Mesenchymal stem cell (in vitro differentiated cells and primary cell): ENCODE results near the gene ALPK3.

Source experiments
- DNase-seq: peaks from one replicate; pipeline ENCODE4 v3.0.0-alpha.2; 2013
- H2AFZ ChIP-seq: one replicate; pipeline ENCODE4 v1.6.1; 2013; ENCODE audit warnings: low read depth, mild to moderate bottlenecking, control low read depth, inconsistent platforms, low read length, moderate library complexity
- H2AK5ac ChIP-seq: 2 replicates; pipeline ENCODE4 v1.6.1; 2013; ENCODE audit warnings: low read length, moderate library complexity, mild to moderate bottlenecking, inconsistent platforms; ENCODE audit not compliant: severe bottlenecking
- H2BK120ac ChIP-seq: one replicate; pipeline ENCODE4 v1.6.1; 2013; ENCODE audit warnings: low read depth, mild to moderate bottlenecking, inconsistent platforms, low read length, moderate library complexity
- H2BK12ac ChIP-seq, 2 experiments: one replicate each; pipeline ENCODE4 v1.6.1; 2013; ENCODE audit warnings: inconsistent platforms in 2 of 2, low read length in 2 of 2, mild to moderate bottlenecking in 2 of 2, moderate library complexity in 2 of 2, control low read depth in 1 of 2
- H2BK15ac ChIP-seq: one replicate; pipeline ENCODE4 v1.6.1; 2013; ENCODE audit warnings: mild to moderate bottlenecking, low read depth, inconsistent platforms; ENCODE audit not compliant: poor library complexity, severe bottlenecking
- H2BK5ac ChIP-seq: 2 replicates; pipeline ENCODE4 v1.6.1; 2013; ENCODE audit warnings: low read depth, mild to moderate bottlenecking, low read length, control low read depth, inconsistent platforms; ENCODE audit not compliant: poor library complexity, severe bottlenecking
- H3K14ac ChIP-seq, 2 experiments: one replicate each; pipeline ENCODE4 v1.6.1; 2013; ENCODE audit warnings: inconsistent platforms in 2 of 2, low read length in 2 of 2, control low read depth in 1 of 2, mild to moderate bottlenecking in 1 of 2, moderate library complexity in 1 of 2
- H3K18ac ChIP-seq, 2 experiments: one replicate each; pipeline ENCODE4 v1.6.1; 2013; ENCODE audit warnings: inconsistent platforms in 2 of 2, low read length in 2 of 2, control low read depth in 1 of 2, low read depth in 1 of 2, mild to moderate bottlenecking in 1 of 2
- H3K23ac ChIP-seq, 2 experiments: one replicate each; pipeline ENCODE4 v1.6.1; 2013; ENCODE audit warnings: inconsistent platforms in 2 of 2, low read length in 2 of 2, mild to moderate bottlenecking in 2 of 2, moderate library complexity in 2 of 2, control low read depth in 1 of 2
- H3K27ac ChIP-seq: 2 replicates; pipeline ENCODE4 v1.5.1; 2013; ENCODE audit warnings: mild to moderate bottlenecking, moderate library complexity, low read length, control low read depth, inconsistent platforms; ENCODE audit not compliant: poor library complexity, severe bottlenecking
- H3K27me3 ChIP-seq, 2 experiments: 2 replicates each; pipeline versions ENCODE4 v1.6.1 to v1.7.0; 2013; ENCODE audit warnings: low read length in 2 of 2, mild to moderate bottlenecking in 2 of 2, moderate library complexity in 2 of 2, control low read depth in 1 of 2, inconsistent platforms in 1 of 2; ENCODE audit not compliant: control insufficient read depth in 1 of 2, insufficient read depth in 1 of 2
- H3K36me3 ChIP-seq, 2 experiments: 2 replicates each; pipeline versions ENCODE4 v1.6.1 to v1.7.0; 2013; ENCODE audit warnings: low read length in 2 of 2, control low read depth in 1 of 2, inconsistent platforms in 1 of 2, low read depth in 1 of 2, mild to moderate bottlenecking in 1 of 2; ENCODE audit not compliant: insufficient read depth in 2 of 2, control insufficient read depth in 1 of 2
- H3K4ac ChIP-seq, 2 experiments: one replicate each; pipeline ENCODE4 v1.6.1; 2013; ENCODE audit warnings: inconsistent platforms in 2 of 2, low read length in 2 of 2, mild to moderate bottlenecking in 2 of 2, moderate library complexity in 2 of 2, control low read depth in 1 of 2, low read depth in 1 of 2
- H3K4me1 ChIP-seq: 2 replicates; pipeline ENCODE4 v1.6.1; 2013; ENCODE audit warnings: low read depth, low read length, control low read depth; ENCODE audit not compliant: control insufficient read depth, insufficient read depth
- H3K4me2 ChIP-seq: 2 replicates; pipeline ENCODE4 v1.6.1; 2013; ENCODE audit warnings: low read length, mild to moderate bottlenecking, inconsistent platforms; ENCODE audit not compliant: poor library complexity, severe bottlenecking
- H3K4me3 ChIP-seq, 2 experiments: 2 replicates each; pipeline versions ENCODE4 v1.5.1 to v1.7.0; 2013; ENCODE audit warnings: low read length in 2 of 2, mild to moderate bottlenecking in 2 of 2, control low read depth in 1 of 2, low read depth in 1 of 2; ENCODE audit not compliant: insufficient read depth in 1 of 2
- H3K79me1 ChIP-seq: replicated peaks from 2 replicates; pipeline ENCODE4 v1.6.1; 2013; ENCODE audit warnings: mild to moderate bottlenecking, control low read depth, low read length, inconsistent platforms; ENCODE audit not compliant: poor library complexity, severe bottlenecking
- H3K9ac ChIP-seq: 2 replicates; pipeline ENCODE4 v1.7.0; 2013; ENCODE audit warnings: mild to moderate bottlenecking, low read length, moderate library complexity
- H3K9me3 ChIP-seq: 2 replicates; pipeline ENCODE4 v1.7.0; 2013; ENCODE audit warnings: mild to moderate bottlenecking, low read length; ENCODE audit not compliant: control insufficient read depth
- H4K8ac ChIP-seq: one replicate; pipeline ENCODE4 v1.6.1; 2013; ENCODE audit warnings: inconsistent platforms, mild to moderate bottlenecking, low read length, moderate library complexity
- H4K91ac ChIP-seq: one replicate; pipeline ENCODE4 v1.6.1; 2013; ENCODE audit warnings: mild to moderate bottlenecking, low read length, inconsistent platforms
- WGBS: methylation state at CpG from one replicate; pipeline ENCODE4 v1.1.7; 2013; ENCODE audit warnings: mixed read lengths; 5-methylcytosine and 5-hydroxymethylcytosine counted together

ALPK3 gene

GRCh38 chr15:84909782-84910181, 92.6 kb downstream of the ALPK3 start:
- Histone ChIP-seq H3K9me3 (no peaks in the 10 kb centered on the region), H3K18ac (no peak overlapping the region), H2AK5ac (peak overlapping the region; percentile 33), H3K14ac (no peak overlapping the region), H3K4me1 (peaks cover 29% of the 10 kb centered on the region), H4K91ac (no peak overlapping the region), H3K27me3 (no peaks in the 10 kb centered on the region), H3K79me1 (no peaks in the 10 kb centered on the region), H3K4me2 (no peak overlapping the region), H3K4me3 (no peak overlapping the region), H2BK12ac (no peak overlapping the region), H3K27ac (no peak overlapping the region), H2BK120ac (no peak overlapping the region), H2AFZ (no peak overlapping the region), H2BK5ac (no peak overlapping the region), H3K4ac (no peak overlapping the region), H2BK15ac (no peak overlapping the region), H3K9ac (no peak overlapping the region), H3K23ac (no peak overlapping the region), H4K8ac (no peak overlapping the region), H3K36me3 (no peaks in the 10 kb centered on the region)
- DNase-seq, result no peak
- WGBS, result 92% methylated on average over 4 of the region's 4 CpGs

- H3K27me3 ChIP-seq, result no peaks in the 10 kb centered on the region
- H2BK15ac ChIP-seq, result no peak overlapping the region
- H4K8ac ChIP-seq, result no peak overlapping the region
- no peak for DNase-seq
- WGBS, result 96% methylated on average over 17 of the region's 17 CpGs
- H2BK120ac ChIP-seq, result no peak overlapping the region
- H4K91ac ChIP-seq, result no peak overlapping the region
- H3K36me3 ChIP-seq, result no peaks in the 10 kb centered on the region
- no peak overlapping the region for H3K4me2 ChIP-seq
- peaks cover 34% of the 10 kb centered on the region for H3K4me1 ChIP-seq
- H3K79me1 ChIP-seq, result no peaks in the 10 kb centered on the region
- H2BK12ac ChIP-seq, result no peak overlapping the region
- H3K14ac ChIP-seq, result peak overlapping the region in 1 of 2 experiments; percentile 14
- H2AFZ ChIP-seq, result no peak overlapping the region
- H3K27ac ChIP-seq, result peak overlapping the region; percentile 99
- no peaks in the 10 kb centered on the region for H3K9me3 ChIP-seq
- H3K4ac ChIP-seq, result no peak overlapping the region
- no peak overlapping the region for H3K4me3 ChIP-seq
- H3K18ac ChIP-seq, result no peak overlapping the region
- H2AK5ac ChIP-seq, result peak overlapping the region; percentile 11
- no peak overlapping the region for H3K23ac ChIP-seq
- no peak overlapping the region for H3K9ac ChIP-seq
- H2BK5ac ChIP-seq, result no peak overlapping the region
Measured at GRCh38 chr15:84910928-84911623, 93.9 kb downstream of the ALPK3 start.

GRCh38 chr15:84911879-84912660, 94.9 kb downstream of the ALPK3 start:
- peak overlapping the region; percentile 43 for H2AFZ ChIP-seq
- peak overlapping the region; percentile 40 for H2AK5ac ChIP-seq
- H2BK15ac ChIP-seq, result peak overlapping the region; percentile 14
- peak; percentile 91 for DNase-seq
- no peaks in the 10 kb centered on the region for H3K79me1 ChIP-seq
- H2BK5ac ChIP-seq, result peak overlapping the region; percentile 95
- H2BK12ac ChIP-seq, result no peak overlapping the region
- H3K9ac ChIP-seq, result peak overlapping the region; percentile 23
- no peaks in the 10 kb centered on the region for H3K27me3 ChIP-seq
- no peaks in the 10 kb centered on the region for H3K9me3 ChIP-seq
- peak overlapping the region in 1 of 2 experiments; percentile 75 for H3K4ac ChIP-seq
- peak overlapping the region; percentile 52 for H2BK120ac ChIP-seq
- H3K18ac ChIP-seq, result peak overlapping the region; percentile 11 to 81
- no peaks in the 10 kb centered on the region for H3K36me3 ChIP-seq
- peak overlapping the region; percentile 96 for H4K8ac ChIP-seq
- no peak overlapping the region for H3K23ac ChIP-seq
- WGBS, result 59% methylated on average over 6 of the region's 6 CpGs
- H3K4me3 ChIP-seq, result peak overlapping the region in 1 of 2 experiments; percentile 0
- peak overlapping the region; percentile 99 for H3K27ac ChIP-seq
- H3K14ac ChIP-seq, result no peak overlapping the region
- H3K4me1 ChIP-seq, result peaks cover 34% of the 10 kb centered on the region
- H3K4me2 ChIP-seq, result no peak overlapping the region
- H4K91ac ChIP-seq, result no peak overlapping the region

- Histone ChIP-seq H2AK5ac (peak overlapping the region; percentile 78), H3K14ac (no peak overlapping the region), H4K91ac (no peak overlapping the region), H3K9ac (peak overlapping the region; percentile 23), H2BK12ac (peak overlapping the region in 1 of 2 experiments; percentile 14), H3K27ac (no peak overlapping the region), H3K4me2 (no peak overlapping the region), H2BK5ac (no peak overlapping the region), H2AFZ (no peak overlapping the region), H3K9me3 (no peaks in the 10 kb centered on the region), H2BK15ac (no peak overlapping the region), H3K23ac (no peak overlapping the region), H3K4me3 (no peak overlapping the region), H3K79me1 (no peaks in the 10 kb centered on the region), H2BK120ac (no peak overlapping the region), H3K27me3 (no peaks in the 10 kb centered on the region), H3K18ac (peak overlapping the region in 1 of 2 experiments; percentile 45), H3K4ac (no peak overlapping the region), H3K36me3 (no peaks in the 10 kb centered on the region), H4K8ac (no peak overlapping the region), H3K4me1 (peaks cover 33% of the 10 kb centered on the region)
- 90% methylated on average over 2 of the region's 2 CpGs for WGBS
- DNase-seq, result no peak
Measured at GRCh38 chr15:84913360-84913723, 96.2 kb downstream of the ALPK3 start.
